ENCODE results near the gene EVX1. TPM values are rescaled to one million over a fixed set of nuclear protein-coding genes. Genes with fewer than 3 reads are reported as not detected.

EVX1 gene
- total RNA-seq, 1 experiment from 2014 or later = not detected

DNA sequence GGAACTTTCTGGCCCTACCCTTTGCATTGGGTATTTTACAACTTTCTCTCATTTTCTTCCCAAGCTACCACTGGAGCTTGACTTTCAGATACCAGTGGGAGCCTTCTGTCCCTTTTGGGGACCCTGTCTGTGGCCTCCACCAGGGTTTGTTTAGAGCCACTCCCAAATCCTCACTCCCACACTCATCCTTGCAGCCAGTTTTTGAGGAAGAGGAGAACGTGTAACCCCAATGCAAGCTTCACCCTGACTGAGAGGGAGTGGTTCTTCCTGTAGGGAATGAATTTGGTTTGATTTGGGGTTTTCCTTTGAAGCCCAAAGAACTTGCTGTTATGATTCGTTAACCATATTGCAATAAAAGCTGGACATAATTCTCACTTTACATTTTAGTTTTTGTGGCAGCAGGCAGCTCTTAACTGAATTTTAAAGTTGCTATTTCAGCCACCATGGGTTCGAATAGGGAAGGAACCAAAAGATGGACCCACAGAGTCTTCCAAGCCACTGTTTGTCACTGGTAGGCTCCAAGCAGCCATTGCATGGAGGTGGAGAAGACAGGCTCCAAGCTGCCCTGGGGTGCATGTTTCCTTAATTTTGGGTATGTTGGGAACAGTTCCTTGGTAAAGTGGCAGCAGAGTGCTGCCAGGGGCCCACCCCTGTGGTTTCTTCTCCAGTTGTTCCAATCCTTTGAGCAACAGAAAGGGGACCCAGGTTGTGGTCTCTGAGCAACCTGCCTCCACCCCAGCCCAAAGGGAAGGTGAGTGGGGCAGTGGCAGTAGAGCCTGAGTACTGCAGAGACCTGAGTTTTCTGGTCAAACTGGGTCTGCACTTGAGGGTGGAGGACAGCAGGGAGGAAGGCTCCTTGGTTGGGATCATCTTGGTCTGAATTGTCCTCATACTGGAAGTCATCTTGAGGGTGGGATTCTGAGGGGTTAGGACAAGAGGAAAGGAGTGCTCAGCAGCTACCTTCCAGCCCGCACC is 5.1 kb downstream of the EVX1 start:
- H3K27me3 ChIP-seq (ENCODE audit: control insufficient read depth, insufficient read depth, low read length) = peaks cover 100% of the 10 kb centered on the region
- no peaks in the 10 kb centered on the region for H3K36me3 ChIP-seq (replicated peaks; ENCODE audit: control insufficient read depth, insufficient read depth, low read length)
- no peak overlapping the region for H3K4me3 ChIP-seq (ENCODE audit: insufficient read depth, low read depth, low read length)
- DNase-seq = no peak

DNA sequence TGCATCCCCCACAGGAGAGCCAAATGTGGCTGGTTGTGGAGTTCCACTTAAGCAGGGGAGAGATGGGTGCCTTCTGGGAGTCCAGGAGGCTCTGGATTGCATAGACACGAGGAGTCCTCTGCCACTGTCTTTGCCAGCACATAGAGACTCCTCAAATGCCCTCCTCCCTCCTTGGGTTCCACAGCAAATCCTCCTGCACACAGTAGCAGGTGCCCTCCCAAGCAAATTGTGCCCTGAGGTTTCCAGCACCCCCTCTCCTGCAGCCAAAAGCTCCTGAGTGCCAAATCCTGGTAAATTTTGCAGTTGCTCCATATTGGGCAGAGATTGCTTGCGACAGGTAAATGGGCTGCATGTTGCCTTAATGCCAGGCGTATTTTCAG is 5.8 kb downstream of the EVX1 start:
- H3K36me3 ChIP-seq (replicated peaks; ENCODE audit: control insufficient read depth, insufficient read depth, low read length) = no peaks in the 10 kb centered on the region
- DNase-seq = no peak
- H3K4me3 ChIP-seq (ENCODE audit: insufficient read depth, low read depth, low read length) = no peak overlapping the region
- H3K27me3 ChIP-seq (ENCODE audit: control insufficient read depth, insufficient read depth, low read length) = peaks cover 100% of the 10 kb centered on the region

DNA sequence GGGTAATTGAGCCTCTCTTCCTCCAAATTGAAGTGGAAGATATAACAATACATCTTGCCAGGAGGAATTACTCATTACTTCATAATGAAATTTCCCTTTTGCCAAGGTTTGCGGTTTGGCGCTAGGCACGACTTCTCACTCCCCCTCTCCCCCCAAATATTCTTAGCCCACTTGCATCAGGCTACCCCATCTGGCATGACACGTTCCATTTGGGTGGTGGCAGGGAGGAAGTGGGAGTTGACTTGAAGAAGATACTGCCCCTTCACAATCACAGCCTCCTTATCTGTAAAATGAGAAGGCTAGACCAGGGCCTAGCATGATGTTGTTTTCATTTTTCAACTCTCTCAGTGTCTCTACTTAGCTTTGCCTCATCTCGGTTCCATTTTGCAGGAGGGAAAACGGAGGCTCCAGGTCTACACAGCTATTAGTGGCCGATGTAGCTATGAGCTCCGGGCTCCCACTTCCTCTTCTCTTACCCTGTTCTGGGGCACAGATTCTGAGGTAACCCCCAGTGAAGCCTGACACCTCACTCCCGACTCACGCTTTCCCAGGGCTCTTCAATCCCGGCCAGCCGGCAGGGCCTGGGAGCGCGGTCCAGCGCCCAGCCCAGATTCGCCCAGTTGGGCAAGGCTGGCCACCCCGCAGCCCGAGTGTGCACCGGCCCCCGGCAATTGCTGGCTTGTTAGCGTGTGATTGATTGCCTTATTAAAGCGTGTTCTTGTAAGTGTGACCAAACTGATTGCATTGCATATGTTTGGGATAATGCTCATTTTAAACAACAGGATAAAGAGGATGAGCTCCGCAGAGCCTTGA is 6.5 kb downstream of the EVX1 start:
- DNase-seq = no peak
- H3K36me3 ChIP-seq (replicated peaks; ENCODE audit: control insufficient read depth, insufficient read depth, low read length) = no peaks in the 10 kb centered on the region
- H3K4me3 ChIP-seq (ENCODE audit: insufficient read depth, low read depth, low read length) = no peak overlapping the region
- peaks cover 100% of the 10 kb centered on the region for H3K27me3 ChIP-seq (ENCODE audit: control insufficient read depth, insufficient read depth, low read length)

GRCh38 chr7:27249724-27250556 is 7.3 kb downstream of the EVX1 start:
- no peak for DNase-seq
- H3K4me3 ChIP-seq (ENCODE audit: insufficient read depth, low read depth, low read length) = no peak overlapping the region
- no peaks in the 10 kb centered on the region for H3K36me3 ChIP-seq (replicated peaks; ENCODE audit: control insufficient read depth, insufficient read depth, low read length)
- H3K27me3 ChIP-seq (ENCODE audit: control insufficient read depth, insufficient read depth, low read length) = peaks cover 100% of the 10 kb centered on the region

- DNase-seq = no peak
- Histone ChIP-seq H3K4me3 (ENCODE audit: insufficient read depth, low read depth, low read length) (no peak overlapping the region), H3K27me3 (ENCODE audit: control insufficient read depth, insufficient read depth, low read length) (peaks cover 99% of the 10 kb centered on the region), H3K36me3 (replicated peaks; ENCODE audit: control insufficient read depth, insufficient read depth, low read length) (no peaks in the 10 kb centered on the region)
Observed at GRCh38 chr7:27250557-27251070, 8.0 kb downstream of the EVX1 start.

- no peak overlapping the region for H3K4me3 ChIP-seq (ENCODE audit: insufficient read depth, low read depth, low read length)
- H3K27me3 ChIP-seq (ENCODE audit: control insufficient read depth, insufficient read depth, low read length) = peaks cover 93% of the 10 kb centered on the region
- no peak for DNase-seq
- H3K36me3 ChIP-seq (replicated peaks; ENCODE audit: control insufficient read depth, insufficient read depth, low read length) = no peaks in the 10 kb centered on the region
Observed at GRCh38 chr7:27251136-27251651, 8.6 kb downstream of the EVX1 start.

DNA sequence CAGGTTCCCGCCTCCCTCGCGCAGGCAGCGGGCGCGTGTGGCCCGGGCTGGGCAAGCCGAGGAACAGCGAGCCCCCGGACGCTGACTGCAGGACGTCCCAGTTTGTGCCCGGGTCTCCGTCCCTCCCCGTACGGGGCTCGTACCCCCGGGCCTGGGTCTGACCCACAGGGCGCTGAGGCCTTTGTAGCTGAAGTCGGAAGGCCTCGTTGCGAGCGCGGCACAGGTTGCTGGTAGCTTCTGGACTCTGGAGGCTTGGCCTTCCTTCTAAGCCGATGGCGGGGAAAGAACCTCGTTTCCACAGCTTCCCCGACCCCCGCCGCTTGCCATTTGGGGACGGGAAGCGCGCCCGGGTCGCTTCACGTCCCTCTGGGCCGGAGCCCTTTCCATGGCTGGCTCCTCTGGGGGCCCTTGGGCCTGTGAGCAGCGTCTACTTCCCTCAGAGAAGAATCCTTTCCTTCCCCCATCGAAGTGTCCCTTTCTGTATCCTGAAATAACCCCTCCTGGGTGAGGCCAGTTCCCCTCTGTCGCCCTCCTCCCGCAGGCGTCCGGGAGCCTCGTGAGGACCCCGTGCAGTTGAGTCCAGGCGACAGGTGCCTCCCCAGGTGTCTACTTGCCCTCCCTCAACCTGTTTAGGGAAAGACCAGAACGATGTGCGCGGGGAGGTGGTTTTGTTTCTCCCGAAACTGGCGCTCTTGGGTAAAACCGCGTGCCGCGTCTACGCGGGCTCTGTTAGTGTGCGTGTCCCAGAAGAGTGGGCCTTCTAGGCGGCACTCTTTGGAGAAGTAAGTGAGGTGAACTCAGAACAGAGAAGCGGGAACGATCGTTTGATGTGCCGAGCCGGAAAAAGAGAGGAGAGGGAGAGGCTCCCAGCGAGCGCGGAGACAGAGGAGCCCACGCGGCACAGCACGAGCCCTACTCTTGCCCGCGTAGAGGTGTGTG is 9.3 kb downstream of the EVX1 start:
- no peak overlapping the region; the same call in 1 of the 2 replicates for H3K4me3 ChIP-seq (ENCODE audit: insufficient read depth, low read depth, low read length)
- no peaks in the 10 kb centered on the region for H3K36me3 ChIP-seq (replicated peaks; ENCODE audit: control insufficient read depth, insufficient read depth, low read length)
- H3K27me3 ChIP-seq (ENCODE audit: control insufficient read depth, insufficient read depth, low read length) = peaks cover 86% of the 10 kb centered on the region
- peak; percentile 82 for DNase-seq

DNA sequence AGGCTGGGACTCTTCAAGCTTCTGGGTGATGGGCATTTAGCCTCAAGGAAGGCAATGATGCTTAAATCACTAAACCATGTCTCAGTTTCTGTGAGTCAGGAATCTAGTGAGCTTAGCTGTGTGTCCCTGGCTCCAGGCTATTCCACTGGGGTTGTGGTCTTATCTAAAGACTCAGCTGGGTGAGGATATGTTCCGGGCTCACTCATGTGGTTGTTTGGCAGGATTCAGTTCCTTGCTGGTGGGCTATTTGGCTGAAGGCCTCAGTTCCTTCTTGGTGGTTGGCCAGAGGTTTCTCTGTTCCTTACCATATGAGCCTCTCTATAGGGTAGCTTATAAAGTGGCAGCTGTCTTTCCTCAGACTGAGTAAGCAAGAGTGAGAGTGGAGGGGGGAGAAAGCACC is 12.0 kb downstream of the EVX1 start:
- no peaks in the 10 kb centered on the region for H3K36me3 ChIP-seq (replicated peaks; ENCODE audit: control insufficient read depth, insufficient read depth, low read length)
- no peak for DNase-seq
- peaks cover 58% of the 10 kb centered on the region for H3K27me3 ChIP-seq (ENCODE audit: control insufficient read depth, insufficient read depth, low read length)
- no peak overlapping the region for H3K4me3 ChIP-seq (ENCODE audit: insufficient read depth, low read depth, low read length)

- Histone ChIP-seq H3K27me3 (ENCODE audit: control insufficient read depth, insufficient read depth, low read length) (peaks cover 3% of the 10 kb centered on the region), H3K4me3 (ENCODE audit: insufficient read depth, low read depth, low read length) (no peak overlapping the region), H3K36me3 (replicated peaks; ENCODE audit: control insufficient read depth, insufficient read depth, low read length) (no peaks in the 10 kb centered on the region)
- no peak for DNase-seq
Observed at GRCh38 chr7:27260211-27260610, 17.6 kb downstream of the EVX1 start.

DNA sequence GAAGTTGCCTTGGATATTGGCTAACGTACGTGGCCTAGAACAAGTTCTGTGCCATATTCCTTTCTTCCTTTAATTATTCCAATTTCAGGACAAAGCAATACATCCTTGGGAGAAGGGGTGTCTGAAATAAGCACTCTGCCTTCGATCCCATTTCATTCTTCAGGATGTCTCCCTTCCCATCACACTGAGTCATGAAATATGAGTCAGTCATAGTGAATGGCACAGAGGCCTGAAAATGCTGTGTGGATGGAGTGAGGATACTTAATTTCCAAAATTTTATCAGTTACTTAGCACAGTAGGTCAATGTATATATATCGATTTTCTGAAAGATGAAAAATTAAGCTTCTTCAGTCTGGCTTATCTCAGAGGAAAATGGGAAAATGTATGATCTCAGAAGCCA is 19.5 kb downstream of the EVX1 start:
- no peaks in the 10 kb centered on the region for H3K27me3 ChIP-seq (ENCODE audit: control insufficient read depth, insufficient read depth, low read length)

GRCh38 chr7:27263781-27264180 is 21.2 kb downstream of the EVX1 start:
- Histone ChIP-seq H3K36me3 (replicated peaks; ENCODE audit: control insufficient read depth, insufficient read depth, low read length) (no peaks in the 10 kb centered on the region), H3K4me3 (ENCODE audit: insufficient read depth, low read depth, low read length) (no peak overlapping the region), H3K27me3 (ENCODE audit: control insufficient read depth, insufficient read depth, low read length) (no peaks in the 10 kb centered on the region)
- DNase-seq = no peak

More for the DNA sequence above, 19.5 kb downstream of the EVX1 start:
- Histone ChIP-seq H3K4me3 (ENCODE audit: insufficient read depth, low read depth, low read length) (no peak overlapping the region), H3K36me3 (replicated peaks; ENCODE audit: control insufficient read depth, insufficient read depth, low read length) (no peaks in the 10 kb centered on the region)
- DNase-seq = no peak

DNA sequence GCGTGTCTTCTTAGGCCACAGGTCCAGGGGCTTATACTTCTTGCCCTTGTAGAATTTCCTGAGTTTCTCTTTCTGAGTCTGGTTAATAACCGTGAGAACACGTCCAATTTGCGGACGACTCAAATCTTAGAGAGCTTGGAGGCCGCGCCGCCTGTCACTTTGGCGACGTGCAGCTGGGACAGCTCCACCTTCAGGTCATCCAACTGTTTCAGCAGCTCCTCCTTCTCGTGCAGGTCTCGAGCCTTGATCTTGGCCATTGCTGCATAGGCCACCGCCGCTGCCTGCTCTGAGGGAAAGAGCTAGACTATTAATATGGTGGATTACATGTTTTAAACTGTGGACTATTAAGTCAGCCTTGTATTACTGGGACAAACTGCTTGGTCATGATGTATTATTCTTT is 26.9 kb downstream of the EVX1 start:
- peak; percentile 54 for DNase-seq
- Histone ChIP-seq H3K27me3 (ENCODE audit: control insufficient read depth, insufficient read depth, low read length) (no peaks in the 10 kb centered on the region), H3K36me3 (replicated peaks; ENCODE audit: control insufficient read depth, insufficient read depth, low read length) (no peaks in the 10 kb centered on the region), H3K4me3 (ENCODE audit: insufficient read depth, low read depth, low read length) (no peak overlapping the region)

DNA sequence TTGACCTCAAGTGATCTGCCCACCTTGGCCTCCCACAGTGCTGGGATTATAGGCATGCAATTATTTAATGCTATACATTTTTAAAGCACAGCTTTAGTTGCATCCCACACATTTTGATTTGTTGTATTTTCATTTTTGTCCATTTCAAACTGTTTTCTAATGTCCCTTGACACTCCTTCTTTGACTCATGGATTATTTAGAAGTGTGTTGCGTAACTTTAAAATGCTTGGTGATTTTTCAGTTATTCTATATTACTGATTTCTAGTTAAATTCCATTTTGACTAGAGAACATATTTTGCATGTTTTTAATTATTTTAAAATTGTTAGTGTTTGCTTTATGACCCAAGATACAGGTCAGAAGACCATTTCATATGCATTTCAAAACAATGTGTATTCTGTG is 28.8 kb downstream of the EVX1 start:
- DNase-seq = no peak
- Histone ChIP-seq H3K27me3 (ENCODE audit: control insufficient read depth, insufficient read depth, low read length) (no peaks in the 10 kb centered on the region), H3K4me3 (ENCODE audit: insufficient read depth, low read depth, low read length) (no peak overlapping the region)

More for the DNA sequence above, 28.8 kb downstream of the EVX1 start:
- H3K36me3 ChIP-seq (replicated peaks; ENCODE audit: control insufficient read depth, insufficient read depth, low read length) = no peaks in the 10 kb centered on the region

All from H7 (cell line).